GM12878 (cell line): ENCODE measurements around the gene LMTK2. TPM values are rescaled to one million over a fixed set of nuclear protein-coding genes. Genes with fewer than 3 reads are reported as not detected.

Source experiments
- ATAC-seq: fragments of 200-7000 bp; cut with Tn5 transposase; 3 replicates; pipeline ENCODE4 v1.9.1; 2020; ENCODE audit warnings: mild to moderate bottlenecking, moderate library complexity
- BruUV-seq: library from RNA; stranded (reverse); fragments of 400-500 nt; replicated peaks from 2 replicates; lab custom pipeline; 2021; lab: Mats Ljungman, UMichigan
- CTCF ChIA-PET: fragments of 300-600 bp; sonication (Branson Sonifier 250); formaldehyde crosslinking; extraction: SDS; loops from one replicate; lab custom pipeline; 2021; ENCODE audit warnings: inconsistent platforms; lab: Yijun Ruan, JAX
- POLR2A ChIA-PET: fragments of 350-600 bp; formaldehyde crosslinking; extraction: SDS; loops from one replicate; lab custom pipeline; 2021; ENCODE audit warnings: inconsistent platforms; lab: Charles Lee
- RAD21 ChIA-PET: fragments of 300-600 bp; sonication (Branson Sonifier 250); formaldehyde crosslinking; loops from one replicate; lab custom pipeline; 2023; ENCODE audit warnings: antibody characterized with exemption; ENCODE audit not compliant: unreplicated experiment; lab: Charles Lee
- SMC1A ChIA-PET: fragments of 300-600 bp; sonication (Branson Sonifier 250); formaldehyde crosslinking; loops from one replicate; lab custom pipeline; 2023; ENCODE audit not compliant: unreplicated experiment, uncharacterized antibody; lab: Charles Lee
- DNase-seq: peaks from one replicate; pipeline ENCODE4 v3.0.0-alpha.2; 2011; ENCODE audit warnings: low read depth, low spot score
- FAIRE-seq: peaks from 3 replicates; lab custom pipeline; 2011; peaks lifted over from hg19 to GRCh38; lab: Jason Lieb, UNC
- H2AFZ ChIP-seq: 2 replicates; pipeline ENCODE4 v1.6.0; 2011; ENCODE audit warnings: low read depth, low read length, control low read depth; ENCODE audit not compliant: control insufficient read depth
- H3K27ac ChIP-seq: 2 replicates; pipeline ENCODE4 v1.5.1; 2011; ENCODE audit warnings: control low read depth; ENCODE audit not compliant: control insufficient read depth, insufficient read depth
- H3K27me3 ChIP-seq, 2 experiments: replicated peaks in 1 of 2; 2 replicates each; pipeline versions ENCODE4 v1.6.0 to v1.6.1; 2011; ENCODE audit warnings: low read length in 1 of 2; ENCODE audit not compliant: control insufficient read depth in 2 of 2, insufficient read depth in 2 of 2
- H3K36me3 ChIP-seq, 2 experiments: 2 replicates each; pipeline ENCODE4 v1.5.1; 2011; ENCODE audit warnings: low read length in 1 of 2; ENCODE audit not compliant: control insufficient read depth in 2 of 2, insufficient read depth in 2 of 2
- H3K4me1 ChIP-seq: 2 replicates; pipeline ENCODE4 v1.6.1; 2011; ENCODE audit warnings: mild to moderate bottlenecking, low read length, moderate library complexity, mixed read lengths; ENCODE audit not compliant: control insufficient read depth, insufficient read depth
- H3K4me2 ChIP-seq: 2 replicates; pipeline ENCODE4 v1.6.0; 2011; ENCODE audit warnings: control low read depth; ENCODE audit not compliant: control insufficient read depth, insufficient read depth
- H3K4me3 ChIP-seq: fragments of 200-600 bp; sonication (generic); 2 replicates; pipeline ENCODE4 v1.5.1; 2016
- H3K79me2 ChIP-seq: 2 replicates; pipeline ENCODE4 v1.6.0; 2011; ENCODE audit warnings: low read length; ENCODE audit not compliant: control insufficient read depth, insufficient read depth
- H3K9ac ChIP-seq: 2 replicates; pipeline ENCODE4 v1.8.0; 2011; ENCODE audit warnings: low read length, control low read depth, mixed read lengths; ENCODE audit not compliant: control insufficient read depth, insufficient read depth
- H3K9me3 ChIP-seq: replicated peaks from 3 replicates; pipeline ENCODE4 v1.5.1; 2011; ENCODE audit warnings: mild to moderate bottlenecking, low read length; ENCODE audit not compliant: control insufficient read depth, insufficient read depth
- H4K20me1 ChIP-seq: 2 replicates; pipeline ENCODE4 v1.6.0; 2011; ENCODE audit not compliant: control insufficient read depth, insufficient read depth
- BHLHE40 ChIP-seq, 2 experiments: fragments of 450-650 bp in 1 of 2; IDR thresholded peaks; 2 replicates each; pipeline ENCODE4 v1.6.1; 2011 to 2017; ENCODE audit warnings: low read depth in 2 of 2, borderline replicate concordance in 1 of 2, improper control_type of control experiment in 1 of 2, low read length in 1 of 2, mild to moderate bottlenecking in 1 of 2
- FOS ChIP-seq: IDR thresholded peaks from 3 replicates; pipeline ENCODE4 v1.6.1; 2011; ENCODE audit warnings: borderline replicate concordance; ENCODE audit not compliant: insufficient read length; ENCODE audit errors: extremely low read depth
- NRF1 ChIP-seq: conservative IDR thresholded peaks from 2 replicates; pipeline ENCODE4 v1.6.1; 2011; ENCODE audit warnings: mild to moderate bottlenecking, low read depth, low read length, improper control_type of control experiment
- PRDM15 ChIP-seq: fragments of 450-650 bp; formaldehyde crosslinking; IDR thresholded peaks from 2 replicates; pipeline ENCODE4 v1.4.0; 2020; ENCODE audit warnings: mild to moderate bottlenecking, moderate library complexity
- SMC3 ChIP-seq: IDR thresholded peaks from 2 replicates; pipeline ENCODE4 v1.6.1; 2011; ENCODE audit warnings: low read length, improper control_type of control experiment, borderline replicate concordance
- WGBS: methylation state at CpG from one replicate; pipeline ENCODE4 v1.1.6; 2016; ENCODE audit warnings: low lambda C conversion rate; ENCODE audit not compliant: insufficient replicate concordance, insufficient coverage; ENCODE audit errors: missing lambda C conversion rate; 5-methylcytosine and 5-hydroxymethylcytosine counted together
- in situ Hi-C: fragments of 300-500 bp; cut with MboI; formaldehyde crosslinking; loops from 9 replicates; pipeline ENCODE4 v1.14.3; 2018; ENCODE audit warnings: mixed read lengths
- intact Hi-C: fragments of 100-400 bp; cut with micrococcal nuclease; formaldehyde crosslinking; loops from one replicate; pipeline ENCODE4 v1.14.2; 2022; ENCODE audit not compliant: unreplicated experiment
- polyA plus RNA-seq, 11 experiments: library from polyadenylated mRNA; depleted of rRNA in 4 of 11; unstranded in 6 of 11; stranded (reverse) in 5 of 11; fragments of >200 nt; fragmentation: Nextera tagmentation in 4 of 11; fragmentation: Illumina TruSeq in 1 of 11; extraction: Ambion mirVana in 4 of 11; extraction: Trizol in 1 of 11; gene quantifications; 1 replicate in 1 of 11; 2 replicates in 10 of 11; pipeline versions ENCODE4 v1.2.1 to v1.2.3, GENCODE V29; 2011 to 2016; ENCODE audit warnings: inconsistent platforms in 2 of 11, missing spikeins in 2 of 11, low read depth in 1 of 11
- total RNA-seq, 4 experiments: library from RNA; depleted of rRNA in 3 of 4; stranded (reverse); fragments of >200 nt in 3 of 4; fragmentation: Illumina TruSeq in 1 of 4; extraction: Trizol in 1 of 4; gene quantifications; 2 replicates each; pipeline versions ENCODE4 v1.2.1 to v1.2.3, GENCODE V29; 2013 to 2021

Gene LMTK2
- total and polyA plus RNA-seq, 10 of the 15 experiments (the other 5 are each of a cell fraction or from before 2014, with no cell fraction given) = 0.68 to 8.7 (median 4.6) TPM

GRCh38 chr7:98075801-98076200 is 30.9 kb upstream of the LMTK2 start:
- ChIA-PET RAD21 (no interaction called here), SMC1A (interaction anchor here (1.0 kb wide), 1 partner anchor 9 kb away, joined by 3 read pairs; no protein-coding TSS in a partner anchor), POLR2A (no interaction called here), CTCF (interaction anchor here (0.7 to 1.0 kb wide), 2 partner anchors 91 to 757 kb away, joined by 3 to 4 read pairs; no protein-coding TSS in a partner anchor)
- Histone ChIP-seq H3K4me2 (no peak overlapping the region), H2AFZ (no peak overlapping the region), H3K27me3 (no peaks in the 10 kb centered on the region), H3K79me2 (no peaks in the 10 kb centered on the region), H3K27ac (no peak overlapping the region), H3K9ac (no peak overlapping the region), H4K20me1 (no peaks in the 10 kb centered on the region), H3K9me3 (no peaks in the 10 kb centered on the region), H3K4me3 (no peak overlapping the region), H3K4me1 (no peaks in the 10 kb centered on the region), H3K36me3 (no peaks in the 10 kb centered on the region)
- 77% methylated on average over 2 of the region's 2 CpGs for WGBS
- TF ChIP-seq BHLHE40 (IDR thresholded peaks at IDR 0.05; ENCODE audit: borderline replicate concordance in 1 of 2, low read depth in 2 of 2, low read length in 1 of 2) (no peak), PRDM15 (no peak), FOS (no peak), NRF1 (no peak), SMC3 (no peak)
- ATAC-seq = no peak
- in situ Hi-C loops = no loop called here
- FAIRE-seq = no peak
- no TSS peak for BruUV-seq
- DNase-seq = no peak
- intact Hi-C loops = no loop called here
